GM18868 (cell line): Measurements from ENCODE around the gene PSD.
"Not testable (repeated sequence)": the region's sequence is repeated elsewhere in the genome, so short reads cannot be mapped to it uniquely, and the experiment has no call there.

Experiments
- ATAC-seq: cut with Tn5 transposase; IDR thresholded peaks from one replicate; pipeline ENCODE4 v1.9.1; 2021; ENCODE audit warnings: mild to moderate bottlenecking, moderate library complexity; ENCODE audit not compliant: unreplicated experiment

The PSD gene

GRCh38 chr10:102418622-102419268 is at the start of gene PSD:
TSS of gene PSD (minus strand) at chr10:102418785. CDS start at chr10:102417038, 1,747 bp downstream.
- no peak for ATAC-seq

- no peak for ATAC-seq
Measured at GRCh38 chr10:102467971-102468438, 49.4 kb upstream of the PSD start.

- ATAC-seq, result no peak
Measured at GRCh38 chr10:102467318-102467717, 48.7 kb upstream of the PSD start.

- ATAC-seq, result no peak
Measured at GRCh38 chr10:102465466-102465865, 46.9 kb upstream of the PSD start.

- ATAC-seq, result no peak
Measured at GRCh38 chr10:102463983-102464382, 45.4 kb upstream of the PSD start.

GRCh38 chr10:102462512-102463054 is 44.0 kb upstream of the PSD start:
- no peak for ATAC-seq

GRCh38 chr10:102461187-102462054 is 42.8 kb upstream of the PSD start:
- ATAC-seq, result peak; percentile 86

- peak; percentile 14 for ATAC-seq
Measured at GRCh38 chr10:102460836-102461186, 42.2 kb upstream of the PSD start.

GRCh38 chr10:102458656-102459055 is 40.1 kb upstream of the PSD start:
- ATAC-seq, result no peak

GRCh38 chr10:102457591-102458150 is 39.1 kb upstream of the PSD start:
- no peak for ATAC-seq

GRCh38 chr10:102455893-102456471 is 37.4 kb upstream of the PSD start:
- ATAC-seq, result no peak

GRCh38 chr10:102454662-102455487 is 36.3 kb upstream of the PSD start:
- ATAC-seq, result not testable (repeated sequence)

GRCh38 chr10:102453502-102453901 is 34.9 kb upstream of the PSD start:
- no peak for ATAC-seq

- ATAC-seq, result no peak
Measured at GRCh38 chr10:102452672-102453340, 34.2 kb upstream of the PSD start.

GRCh38 chr10:102451105-102451969 is 32.8 kb upstream of the PSD start, which contains the start of gene C10orf95:
TSS of gene C10orf95 (minus strand) at chr10:102451543. CDS start at chr10:102451093, 450 bp downstream.
- no peak for ATAC-seq

- peak; percentile 72 for ATAC-seq
Measured at GRCh38 chr10:102450374-102451104, 32.0 kb upstream of the PSD start.

GRCh38 chr10:102450124-102450373 is 31.5 kb upstream of the PSD start:
- ATAC-seq, result no peak
